HG03575 (cell line): ENCODE data around the gene FRMD5.

ENCODE experiments used
- ATAC-seq: cut with Tn5 transposase; IDR thresholded peaks from one replicate; pipeline ENCODE4 v1.9.1; 2021; ENCODE audit not compliant: unreplicated experiment, insufficient number of reproducible peaks, low FRiP score; ENCODE audit errors: extremely low read depth

Gene FRMD5

DNA sequence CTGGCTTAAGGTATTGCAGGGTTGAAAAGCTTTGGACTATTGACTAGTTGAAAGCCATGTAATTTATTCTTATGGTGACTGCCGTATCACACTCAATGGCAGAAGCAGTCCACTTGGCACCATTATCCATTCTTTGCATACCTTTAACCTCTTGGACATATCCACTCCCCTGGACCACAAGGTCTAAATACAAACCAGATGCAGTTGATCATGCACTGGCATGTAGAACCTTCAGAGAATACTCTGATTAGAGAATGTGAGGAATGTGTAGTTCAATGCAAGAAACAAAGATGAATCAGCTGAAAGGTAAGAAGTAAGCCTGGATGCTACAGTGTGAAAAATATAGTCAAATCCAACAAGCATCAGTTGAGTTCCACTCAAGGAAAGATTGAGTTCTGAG, 93.1 kb downstream of the FRMD5 start:
- no peak for ATAC-seq

DNA sequence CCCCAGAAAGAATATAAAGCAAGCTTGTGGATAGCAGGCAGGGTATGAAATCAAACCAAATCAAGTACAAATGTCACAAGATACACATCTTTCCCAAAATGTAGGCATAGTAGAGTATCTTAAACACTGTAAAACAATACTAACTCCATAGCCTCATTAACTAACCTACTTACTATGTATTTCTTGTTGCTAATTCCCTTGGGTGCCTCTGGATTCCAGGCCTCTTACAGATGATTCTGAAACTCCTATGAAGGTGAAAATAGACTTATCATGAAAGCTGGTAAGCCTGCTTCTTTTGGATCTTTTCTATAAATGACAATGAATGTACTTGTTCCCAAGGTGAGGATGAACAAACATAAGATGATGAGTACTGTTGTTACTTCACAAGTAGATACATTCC, 93.8 kb downstream of the FRMD5 start:
- ATAC-seq, result no peak

DNA sequence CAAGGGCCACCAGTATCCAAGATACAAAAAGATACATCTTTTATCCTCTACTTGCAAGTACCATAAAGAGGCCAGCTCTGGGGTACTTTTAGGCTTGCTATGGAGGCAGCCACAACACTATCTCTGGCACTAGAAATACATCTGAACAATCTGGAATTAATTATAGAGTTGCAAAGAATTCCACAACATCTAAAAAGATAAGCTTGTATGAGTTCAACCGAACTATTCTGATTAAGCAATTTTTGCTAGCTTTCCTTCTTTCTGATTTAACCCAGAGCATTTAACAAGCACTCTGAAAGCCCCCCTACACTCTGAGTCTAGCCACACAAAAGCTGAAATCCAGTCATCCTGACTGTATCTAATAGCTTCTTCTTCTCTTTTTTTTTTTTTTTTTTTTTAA, 95.4 kb downstream of the FRMD5 start:
- ATAC-seq, result no peak

DNA sequence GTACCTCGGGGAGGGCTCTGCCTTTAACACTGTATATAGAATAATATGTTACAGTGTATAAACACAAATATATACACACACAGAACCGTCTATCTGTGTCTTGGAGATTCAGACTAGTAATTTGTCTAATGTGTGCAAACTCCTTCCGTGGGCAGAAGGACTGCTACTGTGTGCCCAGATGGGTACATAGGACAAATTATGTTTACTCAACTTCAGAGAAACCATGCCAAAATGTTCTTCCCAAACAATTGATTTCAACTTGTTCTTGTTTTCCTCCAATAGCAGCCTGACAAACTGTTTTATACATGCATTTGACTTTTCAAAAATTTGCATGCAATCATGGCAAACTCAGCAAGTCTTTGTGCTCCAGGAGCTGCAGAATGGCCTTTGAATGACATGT, 97.5 kb downstream of the FRMD5 start:
- no peak for ATAC-seq

DNA sequence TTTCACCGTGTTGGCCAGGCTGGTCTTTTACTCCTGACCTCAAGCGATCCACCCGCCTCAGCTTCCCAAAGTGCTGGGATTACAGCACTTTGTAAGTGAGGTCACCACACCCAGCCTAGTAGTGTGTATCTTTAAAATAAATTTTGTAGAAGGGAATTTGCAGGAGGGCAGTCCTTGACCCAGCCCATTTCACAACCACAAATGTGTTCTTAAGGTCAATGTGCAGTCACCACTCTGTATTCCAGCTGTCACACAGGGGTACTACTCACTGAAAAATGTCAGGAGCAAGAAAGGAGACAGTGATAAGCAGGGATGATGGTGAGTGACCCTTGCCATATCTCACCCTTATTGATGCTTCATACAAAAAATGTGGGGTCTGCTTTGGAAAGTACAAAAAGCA, 98.5 kb downstream of the FRMD5 start:
- ATAC-seq, result no peak

DNA sequence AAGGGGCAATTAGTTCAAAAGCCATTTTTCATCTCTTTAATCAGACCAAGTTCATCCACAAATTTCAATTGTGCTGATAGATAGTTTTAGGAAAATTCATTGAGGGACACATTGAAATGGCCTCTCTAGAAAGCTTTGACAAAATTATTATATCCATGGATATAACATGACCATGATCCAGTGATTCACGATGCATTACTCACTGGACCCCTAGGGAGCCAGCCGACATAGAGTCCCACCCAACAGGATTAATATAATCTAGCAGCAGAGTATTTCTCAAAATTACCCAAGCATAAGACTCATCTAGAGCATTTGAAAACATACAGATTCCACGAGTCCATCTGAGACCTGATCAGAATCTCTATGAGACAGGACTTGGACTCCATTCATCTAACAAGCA, 100.3 kb downstream of the FRMD5 start:
- no peak for ATAC-seq

DNA sequence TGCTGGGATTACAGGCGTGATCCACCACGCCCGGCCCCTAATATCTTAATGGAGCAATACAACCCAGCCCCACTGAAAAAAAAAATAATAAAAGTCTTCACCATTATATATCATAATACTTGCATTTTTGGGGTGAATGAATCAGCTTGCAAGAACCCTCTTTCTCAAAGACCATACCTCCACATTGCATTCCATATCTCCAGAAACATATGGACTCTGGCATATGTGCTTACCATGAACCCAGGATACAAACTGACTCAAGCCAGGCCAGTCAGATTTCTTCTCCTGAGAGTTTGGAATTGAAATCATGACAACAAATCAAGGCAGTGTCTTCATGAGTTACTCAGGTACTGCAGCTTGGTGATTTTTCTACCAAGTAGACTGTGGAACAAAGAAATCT, 101.2 kb downstream of the FRMD5 start:
- no peak for ATAC-seq

DNA sequence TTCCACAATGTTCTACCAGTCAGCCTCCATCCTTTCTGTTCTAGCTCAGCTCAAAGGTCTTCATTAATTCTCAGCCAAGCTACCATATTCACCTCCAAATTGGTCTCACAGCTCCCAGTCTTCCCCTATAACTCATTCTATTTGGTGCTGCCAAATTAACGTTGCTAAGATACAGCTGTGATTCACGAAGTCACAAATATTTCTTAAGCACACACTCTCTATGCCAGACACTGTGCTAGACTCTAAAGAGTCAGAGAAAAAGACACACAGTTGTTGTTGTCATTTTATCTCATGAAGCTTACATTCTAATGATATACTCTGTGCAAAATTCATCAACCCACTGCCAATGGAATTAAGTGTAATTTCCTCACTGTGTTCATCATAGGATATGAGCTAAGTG, 102.8 kb downstream of the FRMD5 start:
- no peak for ATAC-seq

DNA sequence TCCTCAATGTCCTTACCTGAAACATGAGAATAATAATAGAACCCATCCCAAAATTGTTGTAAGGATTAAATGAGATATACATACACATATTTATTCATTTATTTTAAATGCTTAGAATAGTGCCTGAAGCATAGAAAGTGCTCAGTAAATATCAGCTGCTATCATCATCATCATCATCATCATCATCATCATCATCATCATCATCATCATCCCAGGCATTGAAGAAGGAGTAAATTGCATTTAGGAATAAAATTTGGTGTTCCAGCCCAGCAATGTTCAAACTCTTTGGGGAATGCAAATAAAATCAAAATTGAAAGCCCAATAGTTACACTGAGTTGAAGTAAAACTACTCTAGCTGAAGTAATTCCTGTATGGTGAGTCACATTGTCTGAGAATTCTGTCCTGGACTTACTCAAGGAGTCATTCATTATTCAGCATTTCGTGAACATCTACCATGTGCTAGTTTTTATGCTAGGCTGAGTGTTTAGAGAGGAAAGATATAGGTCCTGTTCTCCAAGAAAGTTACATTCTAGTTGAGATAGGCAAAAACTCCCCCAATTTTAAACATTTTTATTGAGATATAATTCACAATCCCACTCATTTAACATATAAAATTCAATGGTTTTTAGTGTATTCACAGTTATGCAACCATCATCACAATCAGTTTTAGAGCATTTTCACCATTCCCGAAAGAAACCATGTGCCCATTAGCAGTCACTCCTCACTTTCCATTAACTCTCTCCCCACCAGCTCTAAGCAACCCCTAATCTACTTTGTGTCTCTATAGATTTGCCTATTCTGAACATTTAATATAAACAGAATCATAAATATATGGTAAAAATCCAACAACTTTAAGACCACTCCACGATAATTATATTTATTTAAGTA, 107.2 kb downstream of the FRMD5 start:
- ATAC-seq, result no peak

DNA sequence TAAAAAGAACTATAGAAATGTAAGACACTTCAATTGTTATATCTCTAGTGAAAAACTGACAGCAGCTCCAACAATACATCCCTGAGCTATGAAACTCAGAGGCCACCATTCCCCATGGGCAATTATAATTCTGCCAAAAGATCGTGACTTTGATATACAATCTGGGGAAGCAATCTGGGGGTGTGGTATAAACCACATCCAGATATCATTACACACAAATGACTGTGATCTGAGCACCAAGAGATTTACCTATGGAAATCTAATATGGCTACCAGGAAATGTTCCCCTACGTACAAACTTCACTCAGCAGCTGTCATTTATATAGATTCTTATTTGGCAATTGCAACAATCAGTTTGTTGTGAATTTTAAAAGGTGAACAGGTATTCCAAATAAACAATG, 110.3 kb downstream of the FRMD5 start:
- no peak for ATAC-seq

DNA sequence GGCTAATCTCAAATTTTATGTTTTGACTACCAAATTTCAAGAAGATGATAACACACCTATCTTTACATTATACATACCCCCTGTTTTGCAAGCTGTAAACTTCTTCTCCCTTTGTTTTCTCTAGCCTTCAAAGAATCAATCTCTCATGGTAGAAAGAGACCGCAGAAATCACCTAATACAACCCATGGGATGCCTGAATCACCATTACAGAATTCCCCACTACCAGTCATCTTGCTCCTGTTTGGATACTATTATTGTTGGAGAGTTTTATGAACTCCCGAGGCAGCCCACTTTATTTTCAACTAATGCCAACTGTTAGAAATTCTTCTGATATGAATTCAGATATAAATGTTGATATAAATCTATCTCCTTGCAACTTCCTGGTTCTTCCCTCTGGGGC, 110.9 kb downstream of the FRMD5 start:
- no peak for ATAC-seq

DNA sequence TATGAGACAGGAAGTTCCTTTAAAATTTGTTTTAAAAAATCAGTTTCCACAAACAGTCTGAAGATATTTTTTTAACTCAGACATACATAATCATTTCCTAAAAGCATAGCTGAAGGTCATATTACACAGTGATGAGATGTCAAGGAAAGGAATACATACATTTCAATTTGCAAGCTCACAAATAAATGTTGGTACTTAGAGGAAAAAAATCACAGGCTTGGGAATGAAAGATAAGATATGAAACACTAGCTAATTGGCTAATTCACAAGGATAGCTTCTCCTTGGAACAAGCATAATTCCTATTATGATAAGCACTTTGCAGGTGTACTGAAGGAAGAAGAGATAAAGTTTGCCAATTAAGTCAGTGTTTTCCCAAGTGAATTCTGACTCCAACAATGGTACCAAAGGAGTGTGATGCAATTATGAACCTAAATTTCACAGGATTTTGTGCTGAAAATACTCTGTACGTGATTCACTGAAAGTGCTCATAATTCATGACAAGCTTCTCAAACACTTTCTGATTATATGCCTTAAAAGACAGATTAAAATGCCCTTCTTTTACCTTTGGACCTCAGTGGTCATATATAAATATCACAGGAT, 112.4 kb downstream of the FRMD5 start:
- no peak for ATAC-seq

DNA sequence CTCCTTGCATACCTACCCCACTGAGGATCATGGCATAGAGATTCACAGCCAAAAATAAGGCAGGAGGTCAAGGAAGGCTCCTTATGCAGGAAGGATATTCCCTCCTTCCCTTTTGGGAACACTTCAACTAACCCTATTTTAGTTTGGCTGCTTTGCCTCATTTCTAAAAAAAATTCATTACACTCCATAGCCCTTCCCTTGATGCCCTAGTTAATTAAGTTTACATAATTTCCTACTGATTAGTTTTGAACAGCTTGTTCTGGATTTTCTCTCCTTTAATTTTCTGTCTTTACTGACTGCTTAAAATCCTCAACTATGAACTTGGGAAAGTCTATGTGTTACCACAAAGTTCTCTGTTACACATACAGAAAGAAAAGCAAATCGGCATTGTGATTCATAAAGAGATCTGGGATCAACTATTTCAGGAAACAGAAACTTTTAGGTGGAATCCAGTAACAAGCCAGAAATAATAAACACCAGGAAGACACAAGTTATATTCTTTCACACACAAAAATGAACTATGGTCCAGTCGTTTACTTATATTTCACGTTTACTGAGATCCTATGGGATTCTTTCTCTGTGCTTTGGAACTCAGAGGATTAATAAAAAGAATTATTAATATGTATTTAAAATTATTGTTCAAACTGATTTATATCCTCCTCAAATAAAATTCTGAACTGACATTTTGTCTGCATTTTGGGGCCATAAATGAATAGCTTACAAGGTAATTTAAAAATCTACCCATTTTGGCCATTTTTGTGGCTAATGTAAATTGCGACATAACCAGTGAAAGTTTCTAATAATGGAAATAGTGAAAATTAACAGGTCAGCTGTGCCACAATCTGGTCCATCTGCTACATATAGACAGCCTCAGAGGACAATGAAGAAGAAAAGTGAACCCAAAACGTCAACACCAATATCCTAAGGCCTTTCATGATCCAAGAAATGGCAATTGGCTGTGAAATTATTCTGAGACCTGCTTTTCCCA, 113.8 kb downstream of the FRMD5 start:
- no peak for ATAC-seq

DNA sequence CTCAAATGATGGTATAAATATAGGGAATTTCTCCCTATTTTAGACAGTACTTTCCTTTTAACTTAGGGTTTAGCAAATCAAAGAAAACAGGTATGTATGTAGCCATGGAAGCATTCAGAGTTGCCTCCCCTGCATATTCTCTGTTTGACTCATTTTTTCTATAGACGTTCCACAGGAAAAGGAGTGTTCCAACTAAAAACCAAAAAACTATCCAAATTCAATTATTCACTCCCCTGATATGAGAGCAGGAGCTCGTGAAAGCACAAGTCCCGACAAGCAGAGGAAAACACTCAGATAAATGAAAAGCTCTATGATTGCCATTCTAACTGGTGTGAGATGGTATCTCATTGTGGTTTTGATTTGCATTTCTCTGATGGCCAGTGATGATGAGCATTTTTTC, 119.5 kb downstream of the FRMD5 start:
- ATAC-seq, result no peak

DNA sequence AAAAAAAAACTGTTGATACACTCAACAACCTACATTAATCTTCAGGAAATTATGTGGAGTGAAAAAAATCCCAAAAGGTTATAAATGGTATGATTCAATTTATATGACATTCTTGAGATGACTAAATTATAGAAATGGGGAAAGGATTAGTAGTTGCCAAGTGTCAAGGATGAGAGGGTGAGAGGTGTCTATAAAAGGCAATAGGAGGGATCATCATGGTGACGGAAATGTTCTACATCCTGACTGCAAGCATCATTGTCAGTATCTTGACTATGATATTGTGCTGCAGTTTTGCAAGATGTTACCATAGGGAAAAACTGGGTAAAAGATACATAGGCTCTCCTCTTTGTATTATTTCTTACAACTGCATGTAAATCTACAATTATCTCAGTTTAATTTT, 125.6 kb downstream of the FRMD5 start:
- ATAC-seq, result no peak

DNA sequence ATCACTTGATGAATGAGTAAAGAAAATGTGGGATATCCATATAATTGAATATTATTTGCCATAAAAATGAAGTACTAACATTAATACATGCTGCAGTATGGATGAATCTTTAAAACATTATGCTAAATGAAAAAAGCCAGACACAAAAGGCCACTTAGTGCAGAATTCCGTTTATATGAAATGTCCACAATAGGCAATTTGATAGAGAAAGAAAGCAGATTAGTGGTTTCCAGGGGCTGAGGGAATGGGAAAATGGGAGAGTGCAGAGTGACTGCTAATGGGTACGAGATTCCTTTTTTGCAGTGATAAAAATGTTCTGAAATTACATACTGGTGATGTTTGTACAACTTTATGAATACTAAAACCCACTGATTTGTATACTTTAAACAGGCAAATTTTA, 126.7 kb downstream of the FRMD5 start:
- ATAC-seq, result no peak

DNA sequence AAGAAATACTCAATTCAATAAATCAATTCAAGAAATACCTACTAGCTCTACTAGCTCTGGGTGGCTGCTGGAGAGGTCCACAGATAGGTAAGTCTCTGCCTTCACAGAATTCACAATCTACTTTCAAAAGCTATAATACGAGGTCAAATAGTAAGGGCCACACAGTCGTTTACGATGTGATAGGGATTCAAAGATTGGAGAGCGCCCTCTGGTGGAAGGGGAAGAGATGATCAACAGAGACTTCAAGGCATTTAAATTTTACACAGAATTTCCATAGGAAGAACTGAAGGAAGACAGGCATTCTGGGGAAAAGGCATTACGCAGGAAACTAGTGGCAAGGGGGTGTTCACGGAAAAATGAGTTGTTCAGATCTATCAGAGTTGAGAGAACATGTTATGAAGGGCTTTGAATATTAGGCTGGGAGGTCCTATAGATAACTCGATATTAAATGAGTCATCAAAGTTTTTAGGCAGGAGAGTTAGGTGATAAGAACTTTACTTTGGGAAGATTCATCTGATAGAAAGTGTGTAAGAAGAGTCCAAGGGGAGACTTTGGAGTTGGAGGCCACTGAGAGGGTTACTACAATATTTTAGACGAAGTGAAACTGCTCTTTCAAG, 128.8 kb downstream of the FRMD5 start:
- no peak for ATAC-seq

DNA sequence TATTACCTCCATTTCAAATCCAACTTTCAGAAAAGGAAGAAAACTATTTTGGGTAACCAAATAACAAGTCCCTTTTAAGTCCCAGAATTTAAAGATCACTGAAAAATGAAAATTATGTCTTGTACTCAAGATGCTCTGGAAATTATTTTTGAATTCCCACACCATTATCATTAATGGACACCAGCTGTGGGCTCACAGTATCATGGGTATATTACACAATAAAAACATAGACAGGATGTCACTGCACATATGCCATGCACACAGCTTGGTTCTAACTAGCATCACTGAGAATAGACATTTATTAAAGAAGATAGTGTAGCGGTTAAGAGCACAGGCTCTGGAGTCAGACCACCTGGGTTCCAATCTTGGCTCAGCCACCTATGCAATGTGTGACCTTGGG, 130.4 kb downstream of the FRMD5 start:
- no peak for ATAC-seq

DNA sequence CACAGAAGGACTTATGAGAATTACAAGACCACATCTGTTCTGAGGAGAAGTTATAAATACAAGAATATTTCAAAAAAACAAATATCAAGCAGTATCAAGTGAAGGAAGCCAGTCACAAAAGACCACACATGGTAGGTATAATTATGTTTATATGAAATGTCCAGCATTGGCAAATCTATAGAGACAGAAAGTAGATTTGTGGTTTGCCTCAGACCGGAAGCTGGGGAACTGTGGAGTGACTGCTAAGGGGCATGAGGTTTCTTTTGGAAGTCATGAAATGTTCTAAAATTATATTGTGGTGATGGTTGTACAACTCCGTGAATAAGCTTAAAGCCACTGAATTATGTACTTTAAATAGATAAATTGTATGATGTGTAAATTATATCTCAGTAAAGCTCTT, 136.9 kb downstream of the FRMD5 start:
- no peak for ATAC-seq
